Liver (tissue), 9 donors: ENCODE results near the gene PTH2. TPM values are rescaled to one million over a fixed set of nuclear protein-coding genes. Genes with fewer than 3 reads are reported as not detected.

Experiments used
- DNase-seq: peaks from one replicate; pipeline ENCODE4 v3.0.0-alpha.2; 2017; ENCODE audit warnings: low spot score
- H3K27ac ChIP-seq, 2 donors: one replicate each; pipeline ENCODE4 v1.7.0; 2013; ENCODE audit warnings: inconsistent platforms in 2 of 2, low read length in 2 of 2, control low read depth in 1 of 2, low read depth in 1 of 2, mild to moderate bottlenecking in 1 of 2
- H3K27me3 ChIP-seq, 4 donors: one replicate each; pipeline versions ENCODE4 v1.6.1 to v1.7.0; 2013; ENCODE audit warnings: low read length in 3 of 4, inconsistent platforms in 1 of 4, mild to moderate bottlenecking in 1 of 4, moderate library complexity in 1 of 4; ENCODE audit not compliant: control insufficient read depth in 4 of 4, insufficient read depth in 4 of 4
- H3K36me3 ChIP-seq, 4 donors: one replicate each; pipeline versions ENCODE4 v1.6.1 to v1.7.0; 2013; ENCODE audit warnings: low read length in 3 of 4, mild to moderate bottlenecking in 3 of 4, low read depth in 1 of 4, moderate library complexity in 1 of 4; ENCODE audit not compliant: control insufficient read depth in 4 of 4, insufficient read depth in 3 of 4
- H3K4me1 ChIP-seq, 4 donors: one replicate each; pipeline versions ENCODE4 v1.6.1 to v1.7.0; 2013; ENCODE audit warnings: low read length in 3 of 4, mild to moderate bottlenecking in 3 of 4, moderate library complexity in 1 of 4; ENCODE audit not compliant: control insufficient read depth in 4 of 4, insufficient read depth in 4 of 4
- H3K4me3 ChIP-seq, 3 donors: one replicate each; pipeline versions ENCODE4 v1.6.1 to v1.7.0; 2013; ENCODE audit warnings: low read length in 3 of 3, control low read depth in 1 of 3, low read depth in 1 of 3, mild to moderate bottlenecking in 1 of 3
- H3K9ac ChIP-seq, 2 donors: one replicate each; pipeline ENCODE4 v1.7.0; 2013; ENCODE audit warnings: low read length in 2 of 2, mild to moderate bottlenecking in 2 of 2, moderate library complexity in 2 of 2, control low read depth in 1 of 2, low read depth in 1 of 2
- H3K9me3 ChIP-seq, 4 donors: one replicate each; pipeline versions ENCODE4 v1.6.1 to v1.7.0; 2013; ENCODE audit warnings: low read length in 3 of 4; ENCODE audit not compliant: control insufficient read depth in 4 of 4
- EGR1 ChIP-seq, 2 donors: IDR thresholded peaks; 2 replicates each; pipeline ENCODE4 v1.6.1; 2016 to 2018; ENCODE audit warnings: antibody characterized with exemption in 2 of 2, low read depth in 2 of 2
- GABPA ChIP-seq, 2 donors: IDR thresholded peaks in 1 of 2; conservative IDR thresholded peaks in 1 of 2; 2 replicates each; pipeline ENCODE4 v1.6.1; 2016; ENCODE audit warnings: antibody characterized with exemption in 2 of 2, mild to moderate bottlenecking in 1 of 2, moderate library complexity in 1 of 2
- JUND ChIP-seq, 2 donors: IDR thresholded peaks; 2 replicates each; pipeline ENCODE4 v1.6.1; 2016; ENCODE audit warnings: antibody characterized with exemption in 2 of 2
- NR2F2 ChIP-seq: IDR thresholded peaks from 2 replicates; pipeline ENCODE4 v1.6.1; 2016; ENCODE audit warnings: antibody characterized with exemption
- RAD21 ChIP-seq, 2 donors: IDR thresholded peaks; 2 replicates each; pipeline ENCODE4 v1.6.1; 2016; ENCODE audit warnings: antibody characterized with exemption in 2 of 2, mild to moderate bottlenecking in 2 of 2
- RXRA ChIP-seq, 2 donors: IDR thresholded peaks; 2 replicates each; pipeline ENCODE4 v1.6.1; 2017 to 2018; ENCODE audit warnings: antibody characterized with exemption in 2 of 2, mild to moderate bottlenecking in 1 of 2
- SP1 ChIP-seq: IDR thresholded peaks from 2 replicates; pipeline ENCODE4 v1.6.1; 2018; ENCODE audit warnings: antibody characterized with exemption, mild to moderate bottlenecking
- YY1 ChIP-seq: IDR thresholded peaks from 2 replicates; pipeline ENCODE4 v1.6.1; 2016; ENCODE audit warnings: antibody characterized with exemption, mild to moderate bottlenecking
- WGBS: extraction: QIAGEN DNeasy Blood & Tissue Kit; methylation state at CpG from one replicate; pipeline ENCODE4 v1.1.7; 2013; 5-methylcytosine and 5-hydroxymethylcytosine counted together
- polyA plus RNA-seq, 2 donors: library from polyadenylated mRNA; stranded (reverse) in 1 of 2; unstranded in 1 of 2; fragments of 200-250 nt in 1 of 2; fragments of >200 nt in 1 of 2; fragmentation: Nextera tagmentation in 1 of 2; extraction: Ambion mirVana in 1 of 2; gene quantifications; one replicate each; pipeline versions ENCODE4 v1.2.1 to v1.2.3, GENCODE V29; 2013 to 2015
- total RNA-seq, 2 donors: library from RNA; depleted of rRNA; stranded (reverse); fragments of >200 nt; gene quantifications; one replicate each; pipeline ENCODE4 v1.2.3, GENCODE V29; 2014
- TF ChIP-seq, protein P1 (sequence below): IDR thresholded peaks from 2 replicates; pipeline ENCODE4 v1.6.1; 2016; ENCODE audit warnings: antibody characterized with exemption
- TF ChIP-seq, protein P2 (sequence below): IDR thresholded peaks from 2 replicates; pipeline ENCODE4 v1.6.1; 2016; ENCODE audit warnings: antibody characterized with exemption
- TF ChIP-seq, protein P3 (sequence below): fragments of 150-350 bp; IDR thresholded peaks from 2 replicates; pipeline ENCODE4 v1.5.1; 2017; ENCODE audit warnings: improper control_type of control experiment, low read depth, low read length; ENCODE audit not compliant: missing input control
- TF ChIP-seq, protein P4 (sequence below): IDR thresholded peaks from 2 replicates; pipeline ENCODE4 v1.6.1; 2016; ENCODE audit warnings: antibody characterized with exemption, mild to moderate bottlenecking
- donor health status: healthy.
- donor health status: healthy.
- donor health status: healthy.
- donor health status: healthy.
- donor health status: healthy.

Gene PTH2
- total and polyA plus RNA-seq, 4 donors: not detected

DNA sequence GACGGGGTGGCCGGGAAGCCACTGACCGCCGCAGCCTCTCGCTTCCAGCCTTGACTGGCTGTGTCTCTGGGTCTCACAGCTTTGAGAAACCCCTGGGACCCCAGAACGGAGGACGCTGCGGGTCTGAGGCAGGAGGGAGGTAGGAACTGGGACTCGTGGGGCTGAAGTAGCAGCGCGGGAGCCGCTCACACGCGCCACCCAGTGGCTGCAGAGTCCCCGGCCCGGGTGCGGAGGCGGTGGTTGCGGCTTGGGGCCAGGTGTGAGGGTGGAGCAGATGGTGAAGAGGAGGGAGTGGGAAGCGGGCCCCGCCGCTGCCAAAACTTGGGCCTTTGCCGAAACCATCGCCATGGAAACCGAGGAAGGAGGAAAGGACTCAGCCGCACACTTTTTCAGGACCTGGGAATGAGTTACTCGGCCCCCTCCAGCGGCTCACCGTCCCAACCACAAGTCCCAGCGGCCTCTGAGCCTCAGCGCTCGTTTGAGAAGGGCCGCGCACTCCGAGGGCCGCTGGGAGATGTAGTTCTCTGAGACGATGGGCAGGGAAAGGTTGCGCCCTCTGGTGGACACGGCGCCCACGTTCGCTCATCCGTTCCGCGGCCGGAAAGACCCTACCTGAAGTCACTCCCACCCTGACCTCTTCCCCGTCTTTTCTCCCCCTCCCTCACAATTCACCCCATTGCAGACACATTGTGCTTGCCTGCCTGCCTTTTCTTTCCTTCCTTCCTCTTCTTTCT, 20.3 kb upstream of the PTH2 start:
- peaks cover 0 to 2% (median 0%) of the 10 kb centered on the region in 4 donors for H3K27me3 ChIP-seq
- TF ChIP-seq JUND (IDR thresholded peaks at IDR 0.05) (no peak), GABPA (IDR thresholded peaks at IDR 0.05 in 1 of 2, conservative IDR thresholded peaks at IDR 0.05 in 1 of 2) (no peak), NR2F2 (no peak), EGR1 (IDR thresholded peaks at IDR 0.05; ENCODE audit: low read depth in 2 of 2) (peak; percentile 87 to 89), YY1 (no peak), RAD21 (IDR thresholded peaks at IDR 0.05) (peak; percentile 72 to 74), SP1 (peak; percentile 6)
- TF ChIP-seq, protein P1, sequence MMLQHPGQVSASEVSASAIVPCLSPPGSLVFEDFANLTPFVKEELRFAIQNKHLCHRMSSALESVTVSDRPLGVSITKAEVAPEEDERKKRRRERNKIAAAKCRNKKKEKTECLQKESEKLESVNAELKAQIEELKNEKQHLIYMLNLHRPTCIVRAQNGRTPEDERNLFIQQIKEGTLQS: no peak
- TF ChIP-seq, protein P2, sequence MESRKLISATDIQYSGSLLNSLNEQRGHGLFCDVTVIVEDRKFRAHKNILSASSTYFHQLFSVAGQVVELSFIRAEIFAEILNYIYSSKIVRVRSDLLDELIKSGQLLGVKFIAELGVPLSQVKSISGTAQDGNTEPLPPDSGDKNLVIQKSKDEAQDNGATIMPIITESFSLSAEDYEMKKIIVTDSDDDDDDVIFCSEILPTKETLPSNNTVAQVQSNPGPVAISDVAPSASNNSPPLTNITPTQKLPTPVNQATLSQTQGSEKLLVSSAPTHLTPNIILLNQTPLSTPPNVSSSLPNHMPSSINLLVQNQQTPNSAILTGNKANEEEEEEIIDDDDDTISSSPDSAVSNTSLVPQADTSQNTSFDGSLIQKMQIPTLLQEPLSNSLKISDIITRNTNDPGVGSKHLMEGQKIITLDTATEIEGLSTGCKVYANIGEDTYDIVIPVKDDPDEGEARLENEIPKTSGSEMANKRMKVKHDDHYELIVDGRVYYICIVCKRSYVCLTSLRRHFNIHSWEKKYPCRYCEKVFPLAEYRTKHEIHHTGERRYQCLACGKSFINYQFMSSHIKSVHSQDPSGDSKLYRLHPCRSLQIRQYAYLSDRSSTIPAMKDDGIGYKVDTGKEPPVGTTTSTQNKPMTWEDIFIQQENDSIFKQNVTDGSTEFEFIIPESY: no peak
- TF ChIP-seq, protein P3, sequence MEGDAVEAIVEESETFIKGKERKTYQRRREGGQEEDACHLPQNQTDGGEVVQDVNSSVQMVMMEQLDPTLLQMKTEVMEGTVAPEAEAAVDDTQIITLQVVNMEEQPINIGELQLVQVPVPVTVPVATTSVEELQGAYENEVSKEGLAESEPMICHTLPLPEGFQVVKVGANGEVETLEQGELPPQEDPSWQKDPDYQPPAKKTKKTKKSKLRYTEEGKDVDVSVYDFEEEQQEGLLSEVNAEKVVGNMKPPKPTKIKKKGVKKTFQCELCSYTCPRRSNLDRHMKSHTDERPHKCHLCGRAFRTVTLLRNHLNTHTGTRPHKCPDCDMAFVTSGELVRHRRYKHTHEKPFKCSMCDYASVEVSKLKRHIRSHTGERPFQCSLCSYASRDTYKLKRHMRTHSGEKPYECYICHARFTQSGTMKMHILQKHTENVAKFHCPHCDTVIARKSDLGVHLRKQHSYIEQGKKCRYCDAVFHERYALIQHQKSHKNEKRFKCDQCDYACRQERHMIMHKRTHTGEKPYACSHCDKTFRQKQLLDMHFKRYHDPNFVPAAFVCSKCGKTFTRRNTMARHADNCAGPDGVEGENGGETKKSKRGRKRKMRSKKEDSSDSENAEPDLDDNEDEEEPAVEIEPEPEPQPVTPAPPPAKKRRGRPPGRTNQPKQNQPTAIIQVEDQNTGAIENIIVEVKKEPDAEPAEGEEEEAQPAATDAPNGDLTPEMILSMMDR: peak; percentile 85
- H3K36me3 ChIP-seq: peaks cover 0 to 7% (median 5%) of the 10 kb centered on the region in 4 donors
- WGBS: under 1% methylated on average over 47 of the region's 47 CpGs
- peak overlapping the region; percentile 28 to 56 for H3K27ac ChIP-seq
- H3K9me3 ChIP-seq: no peaks in the 10 kb centered on the region
- peak overlapping the region; percentile 60 to 73 (median 65) for H3K4me3 ChIP-seq
- no peak overlapping the region for H3K9ac ChIP-seq
- peaks cover 0 to 8% (median 3%) of the 10 kb centered on the region in 4 donors for H3K4me1 ChIP-seq
- DNase-seq: peak; percentile 92

DNA sequence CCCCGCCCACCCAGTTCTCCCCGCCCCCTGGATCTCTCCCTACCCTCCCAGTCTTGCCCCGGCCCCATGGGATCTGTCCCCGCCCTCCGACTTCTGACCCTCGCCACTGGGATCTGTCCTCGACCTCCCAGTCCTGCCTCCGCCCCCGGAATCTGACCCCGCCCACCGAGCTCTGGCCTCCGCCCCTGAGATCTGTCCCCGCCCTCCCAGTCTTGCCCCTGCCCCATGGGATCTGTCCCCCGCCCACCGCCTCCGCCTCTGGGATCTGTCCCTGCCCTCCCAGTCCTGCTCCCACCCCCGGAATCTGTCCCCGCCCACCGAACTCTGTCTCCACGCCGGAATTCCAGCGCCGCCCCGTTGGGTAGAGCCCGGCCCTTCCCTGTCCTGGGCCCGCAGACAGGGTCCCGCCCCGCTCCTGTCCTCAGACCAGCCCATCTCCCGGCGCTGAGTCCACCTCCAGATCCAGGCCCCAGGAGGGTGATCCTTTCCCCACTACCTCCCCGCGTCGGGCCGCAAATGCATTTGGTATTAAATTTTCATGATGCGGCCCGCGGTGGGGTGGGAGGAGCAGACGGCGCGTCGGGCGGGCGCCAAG, 19.6 kb upstream of the PTH2 start:
- no peaks in the 10 kb centered on the region for H3K9me3 ChIP-seq
- peaks cover 0 to 8% (median 3%) of the 10 kb centered on the region in 4 donors for H3K4me1 ChIP-seq
- H3K9ac ChIP-seq: no peak overlapping the region
- peaks cover 0 to 3% (median 1%) of the 10 kb centered on the region in 4 donors for H3K27me3 ChIP-seq
- peaks cover 0 to 7% (median 5%) of the 10 kb centered on the region in 4 donors for H3K36me3 ChIP-seq
- peak overlapping the region; percentile 60 to 73 (median 65) for H3K4me3 ChIP-seq
- 1% methylated on average over 43 of the region's 43 CpGs for WGBS
- TF ChIP-seq, protein P4, sequence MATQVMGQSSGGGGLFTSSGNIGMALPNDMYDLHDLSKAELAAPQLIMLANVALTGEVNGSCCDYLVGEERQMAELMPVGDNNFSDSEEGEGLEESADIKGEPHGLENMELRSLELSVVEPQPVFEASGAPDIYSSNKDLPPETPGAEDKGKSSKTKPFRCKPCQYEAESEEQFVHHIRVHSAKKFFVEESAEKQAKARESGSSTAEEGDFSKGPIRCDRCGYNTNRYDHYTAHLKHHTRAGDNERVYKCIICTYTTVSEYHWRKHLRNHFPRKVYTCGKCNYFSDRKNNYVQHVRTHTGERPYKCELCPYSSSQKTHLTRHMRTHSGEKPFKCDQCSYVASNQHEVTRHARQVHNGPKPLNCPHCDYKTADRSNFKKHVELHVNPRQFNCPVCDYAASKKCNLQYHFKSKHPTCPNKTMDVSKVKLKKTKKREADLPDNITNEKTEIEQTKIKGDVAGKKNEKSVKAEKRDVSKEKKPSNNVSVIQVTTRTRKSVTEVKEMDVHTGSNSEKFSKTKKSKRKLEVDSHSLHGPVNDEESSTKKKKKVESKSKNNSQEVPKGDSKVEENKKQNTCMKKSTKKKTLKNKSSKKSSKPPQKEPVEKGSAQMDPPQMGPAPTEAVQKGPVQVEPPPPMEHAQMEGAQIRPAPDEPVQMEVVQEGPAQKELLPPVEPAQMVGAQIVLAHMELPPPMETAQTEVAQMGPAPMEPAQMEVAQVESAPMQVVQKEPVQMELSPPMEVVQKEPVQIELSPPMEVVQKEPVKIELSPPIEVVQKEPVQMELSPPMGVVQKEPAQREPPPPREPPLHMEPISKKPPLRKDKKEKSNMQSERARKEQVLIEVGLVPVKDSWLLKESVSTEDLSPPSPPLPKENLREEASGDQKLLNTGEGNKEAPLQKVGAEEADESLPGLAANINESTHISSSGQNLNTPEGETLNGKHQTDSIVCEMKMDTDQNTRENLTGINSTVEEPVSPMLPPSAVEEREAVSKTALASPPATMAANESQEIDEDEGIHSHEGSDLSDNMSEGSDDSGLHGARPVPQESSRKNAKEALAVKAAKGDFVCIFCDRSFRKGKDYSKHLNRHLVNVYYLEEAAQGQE: no peak
- no peak for TF ChIP-seq RAD21 (IDR thresholded peaks at IDR 0.05)
- TF ChIP-seq RXRA (IDR thresholded peaks at IDR 0.05): no peak
- TF ChIP-seq NR2F2: no peak
- TF ChIP-seq SP1: peak; percentile 44
- peak; percentile 64 to 66 for TF ChIP-seq EGR1 (IDR thresholded peaks at IDR 0.05; ENCODE audit: low read depth in 2 of 2)
- no peak for TF ChIP-seq YY1
- H3K27ac ChIP-seq: peak overlapping the region; percentile 28 to 56
- DNase-seq: peak; percentile 83
